ENCODE measurements around the gene DCDC2C.

The DCDC2C gene

GRCh38 chr2:3769766-3770165, 66.4 kb downstream of the DCDC2C start:
- DNase-seq (ENCODE audit: low spot score) (no peak), FAIRE-seq (no peak)

- DNase-seq (ENCODE audit: low spot score) (no peak), FAIRE-seq (no peak)
Observed at GRCh38 chr2:3770724-3771415, 67.5 kb downstream of the DCDC2C start.

DNA sequence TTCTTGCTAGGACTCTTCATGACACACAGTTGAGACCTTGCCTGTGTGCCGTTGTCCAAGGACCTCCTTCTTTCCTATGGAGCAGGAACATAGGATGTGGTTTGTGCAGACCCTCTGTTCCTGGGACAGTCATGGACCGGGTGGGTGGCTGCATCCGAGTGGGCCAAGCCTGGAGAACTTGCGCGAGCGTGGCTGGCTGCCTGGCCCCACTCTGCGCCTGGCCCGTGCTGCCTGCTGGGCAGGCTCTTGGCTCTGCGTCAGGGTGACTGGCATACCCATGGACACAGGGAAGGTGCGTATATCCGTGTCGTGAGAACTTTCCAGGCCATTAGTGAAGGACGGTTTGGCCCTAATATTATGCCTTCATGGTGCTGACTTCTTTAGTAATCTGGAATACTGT, 68.2 kb downstream of the DCDC2C start:
- FAIRE-seq (no peak), DNase-seq (ENCODE audit: low spot score) (no peak)

- FAIRE-seq, result no peak
- no peak for DNase-seq (ENCODE audit: low spot score)
Observed at GRCh38 chr2:3774336-3774735, 71.0 kb downstream of the DCDC2C start.

DNA sequence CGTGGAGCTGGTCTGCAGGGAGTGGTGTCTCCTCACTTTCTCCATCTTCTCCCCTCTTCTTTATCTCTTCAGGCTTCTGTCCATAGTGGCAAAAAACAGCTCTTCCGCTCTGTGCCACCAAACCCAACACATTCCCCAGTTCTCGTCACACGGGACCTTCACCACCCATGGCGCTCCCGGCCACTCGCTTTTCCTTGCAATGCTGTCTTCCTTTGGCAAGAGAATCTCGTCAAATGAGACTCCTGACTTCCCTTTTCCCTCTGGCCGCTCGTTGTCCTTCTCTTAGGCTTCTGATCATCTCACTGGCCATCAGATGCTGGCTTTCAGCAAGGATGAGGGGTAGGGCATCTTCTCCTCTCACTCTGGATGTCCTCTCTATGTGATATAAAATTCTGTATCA, 72.9 kb downstream of the DCDC2C start:
- DNase-seq (ENCODE audit: low spot score), result no peak
- FAIRE-seq, result no peak

DNA sequence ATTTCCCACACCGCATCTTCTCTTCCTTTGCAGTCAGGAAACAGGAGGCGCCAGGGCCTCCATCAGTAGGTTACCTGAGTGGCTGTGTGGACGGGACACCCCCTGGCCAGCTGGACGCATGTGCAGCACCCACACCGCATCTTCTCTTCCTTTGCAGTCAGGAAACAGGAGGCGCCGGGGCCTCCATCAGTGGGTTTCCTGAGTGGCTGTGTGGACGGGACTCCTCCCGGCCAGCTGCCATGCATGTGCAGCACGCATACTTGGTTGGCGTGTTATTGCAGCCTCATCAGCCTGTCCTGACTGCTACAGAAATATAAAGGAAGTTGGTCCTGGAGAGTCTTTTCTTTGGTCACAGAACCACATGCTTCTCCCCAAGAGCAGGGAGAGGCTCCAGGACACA, 74.6 kb downstream of the DCDC2C start:
- no peak for FAIRE-seq
- DNase-seq (ENCODE audit: low spot score), result no peak

DNA sequence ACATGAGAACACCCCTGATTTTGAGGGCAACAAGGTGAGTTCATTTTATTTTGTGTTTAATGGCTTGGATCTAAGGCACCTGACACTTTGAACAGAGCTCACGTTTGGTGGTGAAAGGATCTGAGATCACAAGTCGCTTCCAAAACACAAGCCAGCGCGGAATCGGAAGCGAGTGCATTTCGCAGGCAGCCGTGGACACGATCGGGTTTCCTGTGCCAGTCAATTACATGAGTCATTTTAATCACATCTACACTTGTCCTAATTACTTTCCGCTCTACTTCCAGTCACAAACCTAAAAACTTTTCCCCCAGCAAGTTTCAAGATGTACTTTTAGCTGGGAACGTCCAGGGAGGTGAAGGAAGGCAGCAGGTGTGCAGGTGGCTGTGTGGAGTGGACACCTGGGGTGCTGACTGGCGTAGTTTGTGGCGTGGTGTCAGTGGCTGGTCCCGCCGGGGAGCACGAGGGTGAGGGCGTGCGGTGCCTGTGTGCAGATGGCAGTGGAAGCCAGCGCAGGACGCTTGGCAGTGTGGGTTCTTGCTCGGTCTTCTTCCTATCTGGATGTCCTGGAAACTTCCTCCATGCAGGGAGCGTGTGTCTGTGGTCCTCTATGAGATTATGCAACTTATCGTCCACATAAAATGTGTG, 75.6 kb downstream of the DCDC2C start:
- FAIRE-seq (no peak), DNase-seq (ENCODE audit: low spot score) (no peak)

DNA sequence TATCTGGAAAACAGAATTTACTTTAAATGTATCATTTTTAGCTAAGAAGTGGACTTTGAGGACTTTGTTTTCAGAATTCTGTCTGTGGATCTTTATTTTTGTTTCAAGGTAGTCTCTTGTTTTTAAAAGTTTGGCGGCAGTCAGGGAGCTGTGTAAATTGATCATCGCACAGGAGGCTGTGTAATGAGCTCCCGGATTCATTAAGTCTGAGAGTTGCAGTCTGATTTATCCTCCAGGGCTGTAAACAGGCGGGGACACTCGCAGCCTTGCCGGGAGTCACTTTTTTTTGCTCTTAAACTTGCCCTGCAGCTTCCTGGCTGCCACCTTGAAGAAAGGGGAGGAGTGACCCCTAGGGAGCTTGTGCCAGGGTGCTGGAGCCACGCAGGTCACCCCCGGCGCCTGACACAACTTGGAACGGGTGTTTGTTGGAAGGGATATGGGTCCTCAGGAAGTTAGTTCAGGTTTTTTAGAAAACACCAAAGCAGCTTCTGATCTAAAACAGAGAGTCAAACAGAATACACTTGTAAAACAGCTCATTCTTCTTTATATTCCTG, 76.2 kb downstream of the DCDC2C start:
- FAIRE-seq, result no peak
- no peak for DNase-seq (ENCODE audit: low spot score)

DNA sequence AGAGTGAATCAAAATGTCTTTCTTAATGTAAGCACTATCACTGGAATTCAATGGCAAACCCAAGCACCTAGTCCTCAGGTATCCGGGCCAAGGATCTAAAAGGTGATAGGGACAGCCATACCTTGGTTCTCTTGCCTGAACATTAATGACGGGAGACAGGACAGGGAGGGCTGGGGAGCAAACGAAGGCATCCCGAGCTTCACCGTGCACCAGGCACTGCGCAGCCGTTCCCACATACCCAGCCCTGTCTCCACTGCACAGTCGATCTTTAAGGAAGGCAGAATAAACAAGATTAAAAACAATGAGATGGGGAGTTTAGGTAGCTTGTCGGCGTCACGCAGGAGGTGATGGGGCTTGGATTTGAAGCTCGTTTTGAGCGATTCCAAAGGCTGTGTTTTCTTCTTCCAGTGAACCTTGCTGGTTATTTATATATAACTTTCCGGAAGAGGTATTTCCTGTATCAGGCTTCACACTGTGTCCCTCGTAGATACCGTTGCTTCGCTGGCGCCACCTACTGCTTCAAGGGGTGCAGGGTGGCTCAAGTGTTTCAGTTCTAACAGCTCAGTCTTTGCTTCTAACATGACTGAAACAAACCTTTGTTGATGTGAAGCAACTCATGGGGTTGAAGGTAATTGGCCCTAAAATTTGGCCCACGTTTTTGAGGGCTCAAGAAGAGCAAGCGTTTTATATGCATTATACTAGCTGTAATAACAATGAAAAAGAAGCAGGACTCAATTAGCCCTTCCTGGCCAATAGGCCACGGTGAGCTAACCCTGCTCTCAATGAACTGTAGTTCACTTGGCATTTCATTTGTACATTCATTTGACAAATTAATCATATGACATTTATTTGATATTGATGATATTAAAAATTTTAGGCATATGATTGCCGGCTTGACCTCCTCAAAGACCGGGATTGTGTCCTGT, 77.4 kb downstream of the DCDC2C start:
- DNase-seq (ENCODE audit: low spot score), result peak; percentile 57
- no peak for FAIRE-seq

DNA sequence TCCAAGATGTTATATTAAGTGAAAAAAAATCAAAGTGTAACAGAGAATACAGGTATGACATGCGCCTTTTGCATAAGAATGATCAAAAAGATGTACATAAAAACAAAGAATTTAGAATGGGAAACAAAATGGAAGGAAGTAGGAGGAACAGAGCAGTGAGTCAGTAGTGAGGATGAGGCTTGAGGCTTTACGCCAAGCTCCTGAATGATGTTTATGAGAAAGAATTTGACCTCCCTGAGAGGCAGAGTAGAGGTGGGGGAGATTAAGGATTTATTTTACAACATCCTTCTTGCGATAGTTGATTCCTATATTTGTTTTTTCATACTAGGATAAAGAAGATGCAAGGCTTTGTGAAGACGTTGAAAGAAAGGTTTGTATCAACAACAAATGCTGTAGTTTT, 81.4 kb downstream of the DCDC2C start:
- FAIRE-seq, result no peak

DNA sequence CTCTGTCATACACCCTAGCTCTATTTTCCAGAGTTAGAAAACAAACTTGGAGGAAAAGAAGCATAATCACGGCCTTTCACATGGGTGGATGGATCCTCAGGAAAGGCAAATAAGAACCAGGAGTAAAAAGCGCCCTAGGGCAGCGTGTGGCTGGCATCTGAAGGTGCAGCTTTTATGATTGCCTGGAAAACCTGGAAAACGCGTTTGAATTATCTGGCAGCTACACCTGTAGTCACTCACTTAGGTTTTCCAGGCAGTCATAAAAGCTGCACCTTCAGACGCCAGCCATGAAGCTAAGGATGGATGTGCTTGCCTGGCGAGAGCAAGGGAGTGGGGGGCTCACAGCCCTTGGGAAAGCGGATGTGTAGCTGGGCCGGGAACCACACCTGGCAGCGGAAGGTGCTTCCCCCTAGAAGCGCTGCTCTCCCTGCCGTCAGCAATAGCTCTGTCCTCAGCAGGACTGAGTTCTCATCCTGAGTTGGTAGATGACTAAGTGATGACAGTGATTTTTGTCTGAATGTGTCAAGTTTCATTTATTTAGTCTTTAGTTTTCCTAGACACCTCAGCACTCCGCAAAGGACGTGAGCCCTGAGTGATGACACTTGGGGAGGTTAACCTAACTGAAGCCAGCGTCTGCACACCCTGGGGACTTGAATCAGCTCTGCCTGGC, 82.0 kb downstream of the DCDC2C start:
- DNase-seq (ENCODE audit: low spot score), result peak; percentile 46
- FAIRE-seq, result peak; percentile 59

More for the DNA sequence above, 81.4 kb downstream of the DCDC2C start:
- DNase-seq (ENCODE audit: low spot score), result peak; percentile 51

- FAIRE-seq (no peak), DNase-seq (ENCODE audit: low spot score) (no peak)
Observed at GRCh38 chr2:3785890-3786273, 82.5 kb downstream of the DCDC2C start.

DNA sequence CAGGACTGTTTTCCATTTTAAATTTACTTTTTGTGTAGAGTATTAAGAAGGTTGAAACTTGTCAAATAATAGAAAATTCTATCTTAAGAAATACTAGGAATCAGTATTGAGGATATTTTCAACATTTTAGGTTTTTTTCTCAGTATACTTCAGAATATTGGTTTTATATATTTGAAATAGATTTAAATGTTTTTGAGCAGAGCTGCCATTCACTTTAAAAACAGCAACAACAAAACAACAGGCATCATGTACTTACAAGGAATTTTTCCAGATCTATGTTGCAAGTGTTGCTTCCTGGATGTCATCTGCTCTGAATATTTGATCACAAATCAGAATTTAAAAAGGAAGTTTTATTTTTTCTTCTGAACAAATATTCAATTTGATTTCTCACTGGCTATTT, 84.4 kb downstream of the DCDC2C start:
- DNase-seq (ENCODE audit: low spot score), result no peak
- no peak for FAIRE-seq

GRCh38 chr2:3789256-3789655, 85.9 kb downstream of the DCDC2C start:
- FAIRE-seq (no peak), DNase-seq (ENCODE audit: low spot score) (no peak)

GRCh38 chr2:3793249-3793648, 89.9 kb downstream of the DCDC2C start:
- DNase-seq (ENCODE audit: low spot score) (no peak), FAIRE-seq (no peak)

- no peak for FAIRE-seq
- no peak for DNase-seq (ENCODE audit: low spot score)
Observed at GRCh38 chr2:3801506-3801905, 98.1 kb downstream of the DCDC2C start.

DNA sequence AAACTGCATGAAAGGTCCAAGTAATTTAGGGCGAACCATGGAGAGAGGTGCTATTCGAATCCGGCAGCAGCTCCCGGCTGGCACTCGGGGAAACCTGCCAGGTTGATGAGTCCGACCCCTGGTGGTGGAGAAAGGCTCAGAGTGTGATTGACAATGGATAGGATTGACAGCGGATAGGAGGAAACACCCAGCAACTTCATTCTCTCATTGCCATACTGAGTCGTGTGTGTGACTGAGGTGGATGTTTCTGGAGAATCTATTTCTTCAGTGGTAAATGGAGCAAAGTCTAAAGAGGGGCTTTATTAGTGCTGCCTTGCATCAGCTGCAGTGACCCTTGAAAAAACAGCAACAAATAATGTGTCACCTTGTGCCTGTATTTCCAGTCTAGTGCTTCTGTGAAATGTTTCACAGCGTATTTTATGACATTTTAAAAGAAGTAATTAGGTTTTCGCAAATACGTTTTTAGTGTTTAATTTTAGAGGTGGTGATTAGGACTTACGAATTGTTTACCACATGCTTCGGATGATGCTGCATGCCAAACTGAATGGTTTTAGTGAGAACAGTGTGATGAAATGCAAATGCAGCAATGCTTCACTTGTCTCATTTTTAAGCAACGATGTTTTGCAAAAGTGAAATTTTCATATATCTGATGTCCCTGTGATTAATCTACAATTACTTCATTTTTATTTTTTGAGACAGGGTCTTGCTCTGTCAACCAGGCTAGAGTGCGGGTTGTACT, 102.0 kb downstream of the DCDC2C start:
- FAIRE-seq (no peak), DNase-seq (ENCODE audit: low spot score) (peak; percentile 22)

DNA sequence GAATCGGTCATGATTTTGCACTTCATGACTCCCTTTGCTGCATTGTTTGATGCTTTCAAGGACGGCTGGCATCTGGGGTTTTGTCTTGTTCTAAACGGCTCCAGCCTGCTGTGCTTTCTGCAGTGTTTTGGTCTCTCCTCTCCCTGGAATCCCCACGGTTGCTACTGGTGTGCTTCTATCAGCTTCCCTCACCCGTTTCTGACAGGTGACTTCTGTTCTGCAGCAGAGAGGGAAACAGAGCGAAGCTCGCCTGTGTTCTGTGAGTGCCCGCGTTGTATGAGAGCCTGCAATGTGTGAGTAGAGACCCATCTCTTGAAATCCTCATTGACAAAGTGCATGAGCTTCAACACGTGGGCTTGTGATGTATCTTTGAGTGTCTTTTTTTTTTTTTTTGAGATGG, 102.8 kb downstream of the DCDC2C start:
- FAIRE-seq (no peak), DNase-seq (ENCODE audit: low spot score) (no peak)

DNA sequence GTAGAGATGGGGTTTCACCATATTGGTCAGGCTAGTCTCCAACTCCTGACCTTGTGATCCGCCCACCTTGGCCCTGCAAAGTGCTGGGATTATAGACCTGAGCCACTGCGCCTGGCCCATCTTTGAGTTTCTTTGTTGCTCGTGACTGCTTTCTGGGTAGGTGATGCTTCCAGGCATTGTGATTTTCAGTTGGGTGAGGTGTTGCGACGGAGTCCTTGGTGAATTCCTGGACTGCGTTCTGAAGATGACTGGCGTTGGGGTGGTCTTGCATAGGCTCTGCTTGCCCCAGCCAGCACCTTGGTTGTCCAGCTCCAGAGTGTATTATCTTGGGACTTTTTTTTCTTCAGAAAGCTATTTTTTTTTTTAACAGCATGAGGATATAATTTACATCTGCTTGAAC, 103.4 kb downstream of the DCDC2C start:
- DNase-seq (ENCODE audit: low spot score) (no peak), FAIRE-seq (no peak)

DNA sequence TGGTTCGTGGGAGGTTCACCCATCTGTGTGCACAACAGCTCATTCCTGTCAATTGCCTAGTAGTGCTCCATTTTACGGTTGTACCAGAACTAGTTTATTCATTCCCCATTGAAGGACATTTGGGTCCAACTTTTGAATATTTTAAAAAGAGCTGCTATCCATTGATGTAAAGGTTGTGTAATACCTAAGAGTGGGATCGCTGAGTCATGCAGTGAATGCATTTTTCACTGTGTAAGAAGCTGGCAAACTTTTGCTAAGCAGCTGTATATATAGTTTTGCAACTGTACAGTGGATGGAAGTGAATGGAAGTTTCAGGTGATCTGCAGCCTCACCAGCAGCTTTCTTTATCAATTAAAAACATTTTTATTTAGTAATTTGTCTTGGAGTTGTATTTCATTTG, 104.5 kb downstream of the DCDC2C start:
- no peak for DNase-seq (ENCODE audit: low spot score)
- no peak for FAIRE-seq

All from urothelium cell line (cell line).